Lower leg skin (tissue), 4 donors: ENCODE results near the gene KCMF1. TPM values are rescaled to one million over a fixed set of nuclear protein-coding genes. Genes with fewer than 3 reads are reported as not detected.

Experiments
- DNase-seq, 2 donors: peaks; one replicate each; pipeline ENCODE4 v3.0.0-alpha.2; 2019; ENCODE audit warnings: low spot score in 2 of 2
- H3K4me3 ChIP-seq: fragments of 200-600 bp; sonication (generic); 2 replicates; pipeline ENCODE4 v1.5.1; 2017; ENCODE audit warnings: mild to moderate bottlenecking, low read depth; ENCODE audit not compliant: poor library complexity, severe bottlenecking
- POLR2A ChIP-seq, 2 donors: fragments of 450-650 bp; IDR thresholded peaks; one replicate each; pipeline ENCODE4 v1.6.1; 2016 to 2017; ENCODE audit warnings: antibody characterized with exemption in 2 of 2, mild to moderate bottlenecking in 1 of 2, moderate library complexity in 1 of 2
- WGBS, 2 donors: methylation state at CpG; one replicate each; pipeline ENCODE4 v1.1.5; 2018; 5-methylcytosine and 5-hydroxymethylcytosine counted together
- intact Hi-C: fragments of 100-400 bp; cut with DNase I; formaldehyde crosslinking; loops from one replicate; pipeline ENCODE4 v1.15.0; 2023; ENCODE audit warnings: low total_unique reads
- total RNA-seq, 4 donors: library from RNA; depleted of rRNA; stranded (reverse); fragments of >200 nt; gene quantifications; one replicate each; pipeline ENCODE4 v1.1.0, GENCODE V29; 2016
- TF ChIP-seq, protein P1 (sequence below), 3 donors: fragments of 450-650 bp; IDR thresholded peaks; one replicate each; pipeline ENCODE4 v1.5.1; 2016; ENCODE audit warnings: antibody characterized with exemption in 3 of 3, mild to moderate bottlenecking in 3 of 3, moderate library complexity in 2 of 3

KCMF1 gene
- total RNA-seq, 4 donors from 2014 or later = 35.2 to 51.7 (median 39.9) TPM

DNA sequence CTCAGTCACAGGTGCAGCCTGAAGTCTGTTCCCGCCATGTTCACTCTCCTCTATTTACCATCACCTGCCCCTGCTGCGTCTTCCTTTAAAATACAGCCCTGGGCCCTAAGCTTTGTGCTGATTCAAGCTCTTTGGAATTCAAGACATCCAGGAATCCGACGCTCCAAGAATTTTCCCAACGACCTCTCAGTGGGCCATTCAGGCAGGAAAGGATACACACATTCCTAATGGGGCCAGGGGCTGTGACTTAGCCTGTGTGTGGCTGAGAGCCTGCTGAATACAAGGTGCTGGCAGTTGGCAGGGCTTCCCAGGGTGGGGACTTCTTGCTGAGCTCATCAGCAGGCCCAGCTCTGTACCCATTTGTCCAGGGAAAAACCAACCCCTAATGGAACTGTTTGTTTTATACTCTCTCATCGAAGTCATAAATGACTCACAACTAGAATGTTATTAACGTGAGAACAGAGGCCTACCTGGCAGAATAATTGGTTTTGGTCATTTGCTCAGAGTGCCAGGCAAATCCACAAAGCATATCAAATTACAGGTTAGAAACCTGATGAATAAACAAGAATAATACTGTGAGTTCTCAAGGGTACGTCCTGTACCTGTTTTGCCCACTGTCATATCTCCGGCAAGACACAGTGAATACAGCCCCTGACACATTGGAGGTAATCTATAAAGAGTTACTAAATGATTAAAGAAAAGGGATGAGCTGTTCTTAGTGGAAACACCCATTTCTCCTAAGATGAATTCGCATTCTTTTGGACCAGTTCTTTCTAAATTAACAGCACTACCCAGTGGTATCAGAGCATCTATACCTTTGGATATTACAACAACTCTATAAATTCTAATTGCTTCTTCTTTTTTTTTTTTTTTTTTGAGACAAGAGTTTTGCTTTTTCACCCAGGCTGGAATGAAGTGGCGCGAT, 12.6 kb upstream of the KCMF1 start:
- no peak overlapping the region for H3K4me3 ChIP-seq
- DNase-seq = no peak
- WGBS, 2 donors = 46 to 50% methylated on average over 12 of the region's 12 CpGs
- intact Hi-C loops = no loop called here
- TF ChIP-seq, protein P1, sequence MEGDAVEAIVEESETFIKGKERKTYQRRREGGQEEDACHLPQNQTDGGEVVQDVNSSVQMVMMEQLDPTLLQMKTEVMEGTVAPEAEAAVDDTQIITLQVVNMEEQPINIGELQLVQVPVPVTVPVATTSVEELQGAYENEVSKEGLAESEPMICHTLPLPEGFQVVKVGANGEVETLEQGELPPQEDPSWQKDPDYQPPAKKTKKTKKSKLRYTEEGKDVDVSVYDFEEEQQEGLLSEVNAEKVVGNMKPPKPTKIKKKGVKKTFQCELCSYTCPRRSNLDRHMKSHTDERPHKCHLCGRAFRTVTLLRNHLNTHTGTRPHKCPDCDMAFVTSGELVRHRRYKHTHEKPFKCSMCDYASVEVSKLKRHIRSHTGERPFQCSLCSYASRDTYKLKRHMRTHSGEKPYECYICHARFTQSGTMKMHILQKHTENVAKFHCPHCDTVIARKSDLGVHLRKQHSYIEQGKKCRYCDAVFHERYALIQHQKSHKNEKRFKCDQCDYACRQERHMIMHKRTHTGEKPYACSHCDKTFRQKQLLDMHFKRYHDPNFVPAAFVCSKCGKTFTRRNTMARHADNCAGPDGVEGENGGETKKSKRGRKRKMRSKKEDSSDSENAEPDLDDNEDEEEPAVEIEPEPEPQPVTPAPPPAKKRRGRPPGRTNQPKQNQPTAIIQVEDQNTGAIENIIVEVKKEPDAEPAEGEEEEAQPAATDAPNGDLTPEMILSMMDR (IDR thresholded peaks at IDR 0.05) = no peak
- TF ChIP-seq POLR2A (IDR thresholded peaks at IDR 0.05) = no peak

GRCh38 chr2:84959095-84959565, 11.8 kb upstream of the KCMF1 start:
- no peak overlapping the region for H3K4me3 ChIP-seq
- WGBS, 2 donors = 81 to 83% methylated on average over 10 of the region's 10 CpGs
- no peak for DNase-seq
- no peak for TF ChIP-seq POLR2A (IDR thresholded peaks at IDR 0.05)
- intact Hi-C loops = no loop called here

- no peak for DNase-seq
- TF ChIP-seq, protein P1 (IDR thresholded peaks at IDR 0.05) = no peak
- no peak for TF ChIP-seq POLR2A (IDR thresholded peaks at IDR 0.05)
- intact Hi-C loops = no loop called here
- WGBS, 2 donors = 59 to 64% methylated on average over 5 of the region's 5 CpGs
- H3K4me3 ChIP-seq = no peak overlapping the region
These were observed 11.1 kb upstream of the KCMF1 start for GRCh38 chr2:84959566-84960506.

DNA sequence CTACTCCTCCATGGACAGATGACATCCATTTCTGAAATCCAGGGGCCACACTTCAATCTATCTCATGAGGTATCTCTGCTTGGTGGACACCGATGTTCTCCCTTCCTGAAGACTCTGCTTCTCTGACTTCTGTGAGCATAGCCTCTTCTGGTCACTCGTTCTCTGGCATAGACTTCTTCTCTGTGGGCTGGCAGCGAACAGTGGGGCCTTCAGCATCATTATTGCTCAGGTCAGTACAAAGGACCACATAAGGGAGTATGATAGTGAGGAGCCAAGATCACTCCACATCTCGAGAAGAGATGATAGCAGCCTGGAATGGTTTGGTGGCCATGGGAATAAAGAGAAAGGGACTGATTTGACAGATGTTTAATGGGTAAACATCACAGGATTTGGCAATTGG, 8.0 kb upstream of the KCMF1 start:
- 95 to 98% methylated on average over 4 of the region's 4 CpGs for WGBS, 2 donors
- intact Hi-C loops = no loop called here
- no peak for TF ChIP-seq POLR2A (IDR thresholded peaks at IDR 0.05)
- TF ChIP-seq, protein P1 (IDR thresholded peaks at IDR 0.05) = no peak
- no peak overlapping the region for H3K4me3 ChIP-seq
- no peak for DNase-seq

- DNase-seq = no peak
- WGBS, 2 donors = 87 to 91% methylated on average over 2 of the region's 2 CpGs
- TF ChIP-seq POLR2A (IDR thresholded peaks at IDR 0.05) = no peak
- TF ChIP-seq, protein P1 (IDR thresholded peaks at IDR 0.05) = no peak
- intact Hi-C loops = no loop called here
- no peak overlapping the region for H3K4me3 ChIP-seq
These were observed 7.7 kb upstream of the KCMF1 start for GRCh38 chr2:84963323-84963691.
